ENCODE results near the gene ALPI. TPM values are rescaled to one million over a fixed set of nuclear protein-coding genes. Genes with fewer than 3 reads are reported as not detected.
A peak's percentile ranks its signal among the peaks of the same experiment; 100 is the strongest.
"Not testable (repeated sequence)": the region's sequence is repeated elsewhere in the genome, so short reads cannot be mapped to it uniquely, and the experiment has no call there.

Gene ALPI
- total RNA-seq (not detected), polyA plus RNA-seq (10 to 100 TPM in 1 of 2 donors, under 1 TPM in 1; 0.18 to 19.9 TPM)
- long read RNA-seq, donor 1: 0 reads
- long read RNA-seq, donor 2: 0 reads

DNA sequence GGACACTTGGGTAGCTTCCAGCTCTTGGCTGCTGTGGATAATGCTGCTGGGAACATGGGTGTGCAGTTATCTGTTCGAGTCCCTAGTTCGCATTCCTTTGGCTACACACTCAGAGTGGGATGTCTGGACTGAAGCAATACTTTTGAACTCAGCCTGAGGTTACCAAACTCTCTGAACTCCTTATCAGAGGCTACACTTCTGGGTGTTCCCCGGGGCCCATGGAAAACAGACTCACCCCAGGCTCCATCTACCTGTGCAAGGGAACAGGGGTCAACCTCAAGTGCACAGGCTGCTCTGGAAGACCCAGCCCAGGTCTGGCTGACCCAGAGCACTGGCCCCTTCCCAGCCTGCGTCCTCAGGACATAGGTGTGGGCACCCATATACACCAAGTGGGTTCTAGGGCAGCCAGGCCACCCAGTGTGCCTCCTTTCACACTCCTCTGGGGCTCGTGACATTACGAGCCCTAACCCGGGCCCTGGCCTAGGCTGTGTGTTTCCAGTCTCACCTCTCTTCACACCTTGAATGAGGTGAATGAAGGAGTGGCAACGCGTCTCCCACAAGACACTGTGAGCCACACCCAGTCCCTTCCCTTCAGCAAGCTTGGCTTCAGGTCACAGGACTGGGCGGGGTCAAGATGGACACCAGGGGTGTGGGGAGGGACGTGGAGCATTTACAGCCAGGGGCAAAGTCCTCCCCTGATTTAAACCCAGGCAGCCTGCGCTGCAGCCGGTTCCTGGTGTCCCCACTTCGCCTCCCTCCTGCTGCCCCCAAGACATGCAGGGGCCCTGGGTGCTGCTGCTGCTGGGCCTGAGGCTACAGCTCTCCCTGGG is at the start of gene ALPI:
ALPI (plus strand) TSS at position 728 of the 830 bp plus-strand sequence; CDS start at position 775, 47 bp downstream.
- Histone ChIP-seq H3K27me3 (ENCODE audit: control insufficient read depth in 1 of 2, insufficient read depth in 2 of 2, low read length in 1 of 2) (no peaks in the 10 kb centered on the region), H3K4me1 (ENCODE audit: control insufficient read depth in 1 of 2, insufficient read depth in 2 of 2, low read length in 2 of 2) (no peaks in the 10 kb centered on the region), H3K27ac (ENCODE audit: low read depth in 1 of 2, low read length in 2 of 2) (no peak within 1 kb of the TSS), H3K9me3 (ENCODE audit: control insufficient read depth, low read length) (no peaks in the 10 kb centered on the region), H3K36me3 (ENCODE audit: control insufficient read depth in 1 of 2, insufficient read depth in 2 of 2, low read length in 1 of 2) (no peaks in the 10 kb centered on the region), H3K4me3 (ENCODE audit: low read length in 2 of 2) (no peak within 1 kb of the TSS)
- WGBS, 2 donors: 83% methylated on average over 14 of the region's 14 CpGs
- no peak for ATAC-seq (ENCODE audit: low FRiP score)
- intact Hi-C loops (cut with DNase I): no loop called here
- DNase-seq: peak in 1 of 2 donors; percentile 45

DNA sequence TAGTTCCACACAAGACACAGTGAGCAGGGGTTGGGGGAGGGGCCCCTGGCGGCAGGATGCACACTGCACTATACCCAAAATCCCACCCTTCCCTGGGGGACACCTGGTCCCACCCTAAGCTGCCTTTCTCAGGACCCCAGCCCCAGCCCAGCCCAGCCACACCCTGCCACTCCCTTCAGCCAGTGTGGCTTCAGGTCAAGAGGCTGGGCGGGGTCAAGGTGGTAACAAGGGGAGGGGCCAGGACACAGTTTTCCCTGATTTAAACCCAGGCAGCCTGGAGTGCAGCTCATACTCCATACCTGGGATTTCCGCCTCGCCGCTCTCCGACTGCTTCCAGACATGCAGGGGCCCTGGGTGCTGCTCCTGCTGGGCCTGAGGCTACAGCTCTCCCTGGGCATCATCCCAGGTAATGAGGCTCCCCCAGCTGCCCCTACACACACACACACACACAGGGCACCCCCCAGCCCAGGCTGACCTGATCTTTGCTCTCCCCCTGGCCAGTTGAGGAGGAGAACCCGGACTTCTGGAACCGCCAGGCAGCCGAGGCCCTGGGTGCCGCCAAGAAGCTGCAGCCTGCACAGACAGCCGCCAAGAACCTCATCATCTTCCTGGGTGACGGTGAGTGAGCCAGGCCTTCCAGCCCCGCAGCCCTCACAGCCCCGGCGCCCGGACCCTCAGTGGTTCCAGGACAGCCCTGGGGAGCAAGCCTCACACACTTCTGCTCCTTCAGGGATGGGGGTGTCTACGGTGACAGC is 49.2 kb upstream of the ALPI start, which contains the start of gene ALPG:
ALPG (plus strand) TSS at position 289 of the 755 bp plus-strand sequence; CDS start at position 340, 51 bp downstream.
- ATAC-seq (ENCODE audit: low FRiP score) (no peak), DNase-seq (no peak)
- WGBS, 2 donors: 87 to 88% methylated on average over 17 of the region's 17 CpGs
- Histone ChIP-seq H3K27me3 (ENCODE audit: control insufficient read depth in 1 of 2, insufficient read depth in 2 of 2, low read length in 1 of 2) (no peaks in the 10 kb centered on the region), H3K4me1 (ENCODE audit: control insufficient read depth in 1 of 2, insufficient read depth in 2 of 2, low read length in 2 of 2) (no peaks in the 10 kb centered on the region), H3K9me3 (ENCODE audit: control insufficient read depth, low read length) (no peaks in the 10 kb centered on the region), H3K4me3 (ENCODE audit: low read length in 2 of 2) (no peak within 1 kb of the TSS), H3K36me3 (ENCODE audit: control insufficient read depth in 1 of 2, insufficient read depth in 2 of 2, low read length in 1 of 2) (no peaks in the 10 kb centered on the region), H3K27ac (ENCODE audit: low read depth in 1 of 2, low read length in 2 of 2) (no peak within 1 kb of the TSS)
- intact Hi-C loops (cut with DNase I): no loop called here

DNA sequence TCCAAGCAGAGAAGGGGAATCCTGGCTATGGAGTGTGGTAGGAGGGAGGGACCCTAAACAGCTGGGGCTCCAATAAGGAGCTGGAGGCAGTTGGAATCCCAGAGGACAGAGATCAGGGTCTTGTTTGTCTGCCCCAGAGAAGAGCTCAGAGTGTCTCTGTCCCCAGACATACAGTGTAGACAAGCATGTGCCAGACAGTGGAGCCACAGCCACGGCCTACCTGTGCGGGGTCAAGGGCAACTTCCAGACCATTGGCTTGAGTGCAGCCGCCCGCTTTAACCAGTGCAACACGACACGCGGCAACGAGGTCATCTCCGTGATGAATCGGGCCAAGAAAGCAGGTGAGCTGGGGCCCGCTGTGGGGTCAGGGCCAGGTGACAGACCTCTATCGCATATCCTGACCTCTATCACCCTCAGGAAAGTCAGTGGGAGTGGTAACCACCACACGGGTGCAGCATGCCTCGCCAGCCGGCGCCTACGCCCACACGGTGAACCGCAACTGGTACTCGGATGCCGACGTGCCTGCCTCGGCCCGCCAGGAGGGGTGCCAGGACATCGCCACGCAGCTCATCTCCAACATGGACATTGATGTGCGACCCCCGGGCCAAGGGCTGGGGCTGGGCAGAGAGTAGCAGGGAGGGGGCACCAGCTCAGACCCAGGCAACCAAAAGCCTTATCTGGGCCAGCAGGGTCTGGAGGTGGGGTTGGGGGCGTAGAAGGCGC is 48.4 kb upstream of the ALPI start:
- H3K4me3 ChIP-seq (ENCODE audit: low read length in 2 of 2); H3K9me3 ChIP-seq (ENCODE audit: control insufficient read depth, low read length); ATAC-seq (ENCODE audit: low FRiP score); H3K27ac ChIP-seq (ENCODE audit: low read depth in 1 of 2, low read length in 2 of 2); intact Hi-C loops (cut with DNase I); H3K27me3 ChIP-seq (ENCODE audit: control insufficient read depth in 1 of 2, insufficient read depth in 2 of 2, low read length in 1 of 2); H3K4me1 ChIP-seq (ENCODE audit: control insufficient read depth in 1 of 2, insufficient read depth in 2 of 2, low read length in 2 of 2); H3K36me3 ChIP-seq (ENCODE audit: control insufficient read depth in 1 of 2, insufficient read depth in 2 of 2, low read length in 1 of 2); DNase-seq: not testable (repeated sequence)
- 93 to 94% methylated on average over 27 to 30 of the region's 30 CpGs for WGBS, 2 donors

DNA sequence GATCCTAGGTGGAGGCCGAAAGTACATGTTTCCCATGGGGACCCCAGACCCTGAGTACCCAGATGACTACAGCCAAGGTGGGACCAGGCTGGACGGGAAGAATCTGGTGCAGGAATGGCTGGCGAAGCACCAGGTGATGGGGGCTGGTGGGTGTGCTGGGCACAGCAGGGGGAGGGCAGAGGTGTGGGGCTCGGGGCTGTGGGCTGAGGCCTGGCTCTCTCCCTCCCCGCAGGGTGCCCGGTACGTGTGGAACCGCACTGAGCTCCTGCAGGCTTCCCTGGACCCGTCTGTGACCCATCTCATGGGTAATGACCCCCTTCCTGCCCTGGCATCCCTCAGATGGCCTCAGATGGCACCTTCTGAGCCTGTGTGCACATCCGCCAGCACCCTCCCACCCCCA is 47.7 kb upstream of the ALPI start:
- ATAC-seq (ENCODE audit: low FRiP score); H3K9me3 ChIP-seq (ENCODE audit: control insufficient read depth, low read length); H3K27me3 ChIP-seq (ENCODE audit: control insufficient read depth in 1 of 2, insufficient read depth in 2 of 2, low read length in 1 of 2); H3K4me3 ChIP-seq (ENCODE audit: low read length in 2 of 2); intact Hi-C loops (cut with DNase I); H3K4me1 ChIP-seq (ENCODE audit: control insufficient read depth in 1 of 2, insufficient read depth in 2 of 2, low read length in 2 of 2); DNase-seq; H3K36me3 ChIP-seq (ENCODE audit: control insufficient read depth in 1 of 2, insufficient read depth in 2 of 2, low read length in 1 of 2); H3K27ac ChIP-seq (ENCODE audit: low read depth in 1 of 2, low read length in 2 of 2): not testable (repeated sequence)
- 88 to 91% methylated on average over 8 to 10 of the region's 10 CpGs for WGBS, 2 donors

DNA sequence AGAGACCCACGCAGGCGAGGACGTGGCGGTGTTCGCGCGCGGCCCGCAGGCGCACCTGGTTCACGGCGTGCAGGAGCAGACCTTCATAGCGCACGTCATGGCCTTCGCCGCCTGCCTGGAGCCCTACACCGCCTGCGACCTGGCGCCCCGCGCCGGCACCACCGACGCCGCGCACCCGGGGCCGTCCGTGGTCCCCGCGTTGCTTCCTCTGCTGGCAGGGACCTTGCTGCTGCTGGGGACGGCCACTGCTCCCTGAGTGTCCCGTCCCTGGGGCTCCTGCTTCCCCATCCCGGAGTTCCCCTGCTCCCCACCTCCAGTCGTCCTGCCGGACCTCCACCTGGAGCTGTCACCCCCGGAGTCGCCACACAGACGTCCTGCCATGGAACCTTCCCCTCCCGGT is 46.3 kb upstream of the ALPI start:
- H3K27ac ChIP-seq (ENCODE audit: low read depth in 1 of 2, low read length in 2 of 2); DNase-seq; H3K36me3 ChIP-seq (ENCODE audit: control insufficient read depth in 1 of 2, insufficient read depth in 2 of 2, low read length in 1 of 2); H3K4me3 ChIP-seq (ENCODE audit: low read length in 2 of 2); H3K27me3 ChIP-seq (ENCODE audit: control insufficient read depth in 1 of 2, insufficient read depth in 2 of 2, low read length in 1 of 2); H3K4me1 ChIP-seq (ENCODE audit: control insufficient read depth in 1 of 2, insufficient read depth in 2 of 2, low read length in 2 of 2); intact Hi-C loops (cut with DNase I); H3K9me3 ChIP-seq (ENCODE audit: control insufficient read depth, low read length): not testable (repeated sequence)
- peak; percentile 15 for ATAC-seq (ENCODE audit: low FRiP score)
- WGBS, 2 donors: 40 to 58% methylated on average over 34 to 40 of the region's 40 CpGs

DNA sequence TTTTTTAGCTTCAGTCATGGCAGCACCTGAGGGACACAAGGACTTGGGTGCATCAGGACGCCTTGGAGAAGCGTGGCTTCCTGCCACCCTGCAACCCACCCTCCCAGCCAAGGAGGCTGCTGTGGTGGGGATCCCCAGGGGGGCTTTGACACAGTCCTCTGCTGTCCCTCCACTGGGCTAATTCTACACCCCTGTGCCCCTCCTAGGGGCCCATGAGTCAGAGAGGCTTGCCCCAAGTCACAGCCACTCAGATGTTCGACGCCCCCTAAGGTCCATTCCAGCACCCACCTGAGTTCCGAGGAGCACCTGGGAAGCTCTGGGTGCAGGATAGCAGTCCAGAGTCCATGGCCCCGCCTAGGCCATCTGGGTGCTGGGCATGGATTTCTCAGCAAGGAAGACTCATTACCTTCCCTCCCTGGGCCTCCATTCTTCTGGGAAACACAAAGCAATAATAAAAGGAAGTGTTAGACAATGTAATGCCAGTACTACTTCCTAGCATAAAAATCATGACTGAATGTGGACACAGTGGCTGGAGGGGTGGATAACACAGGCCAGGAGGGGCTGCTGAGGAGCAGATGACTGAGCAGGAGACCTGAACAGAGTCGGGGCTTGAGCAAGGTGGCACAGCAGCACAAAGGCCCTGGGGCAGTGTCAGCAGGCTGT is 45.6 kb upstream of the ALPI start:
- H3K27ac ChIP-seq (ENCODE audit: low read depth in 1 of 2, low read length in 2 of 2): no peak overlapping the region
- ATAC-seq (ENCODE audit: low FRiP score) (no peak), DNase-seq (no peak)
- intact Hi-C loops (cut with DNase I): no loop called here
- no peaks in the 10 kb centered on the region for H3K4me1 ChIP-seq (ENCODE audit: control insufficient read depth in 1 of 2, insufficient read depth in 2 of 2, low read length in 2 of 2)
- WGBS, 2 donors: 81 to 89% methylated on average over 7 of the region's 7 CpGs
- H3K4me3 ChIP-seq (ENCODE audit: low read length in 2 of 2): no peak overlapping the region
- no peaks in the 10 kb centered on the region for H3K36me3 ChIP-seq (ENCODE audit: control insufficient read depth in 1 of 2, insufficient read depth in 2 of 2, low read length in 1 of 2)
- no peaks in the 10 kb centered on the region for H3K9me3 ChIP-seq (ENCODE audit: control insufficient read depth, low read length)
- no peaks in the 10 kb centered on the region for H3K27me3 ChIP-seq (ENCODE audit: control insufficient read depth in 1 of 2, insufficient read depth in 2 of 2, low read length in 1 of 2)

DNA sequence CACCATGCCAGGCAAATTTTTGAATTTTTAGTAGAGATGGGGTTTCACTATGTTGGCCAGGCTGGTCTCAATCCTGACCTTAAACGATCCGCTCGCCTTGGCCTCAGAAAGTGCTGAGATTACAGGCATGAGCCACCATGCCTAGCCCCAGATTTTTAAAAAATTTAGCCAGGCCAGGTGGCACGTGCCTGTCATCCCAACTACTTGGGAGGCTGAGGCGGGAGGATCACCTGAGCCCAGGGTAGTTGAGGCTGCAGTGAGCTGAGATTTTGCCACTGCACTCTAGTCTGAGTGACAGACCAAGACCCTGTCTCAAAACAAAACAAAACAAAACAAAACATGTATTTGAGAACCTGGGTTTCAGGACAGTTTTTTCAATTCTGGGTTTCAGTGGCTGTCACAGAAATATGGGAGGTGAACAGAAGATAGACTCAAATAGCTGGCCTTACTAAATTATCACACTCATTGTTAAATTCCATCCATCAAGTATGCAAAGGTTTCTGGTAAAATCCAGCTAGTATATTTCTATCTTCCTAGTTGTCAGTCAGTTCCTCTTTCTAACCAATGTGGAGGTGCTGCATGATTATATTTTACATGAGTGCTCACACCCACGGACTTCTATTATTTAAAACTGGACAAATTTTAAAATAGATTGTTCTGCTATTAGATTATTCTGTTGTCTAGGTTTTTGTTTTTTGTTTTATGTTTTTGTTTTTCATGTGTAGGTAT is 43.9 kb upstream of the ALPI start:
- Histone ChIP-seq H3K4me3 (ENCODE audit: low read length in 2 of 2) (no peak overlapping the region), H3K9me3 (ENCODE audit: control insufficient read depth, low read length) (no peaks in the 10 kb centered on the region), H3K36me3 (ENCODE audit: control insufficient read depth in 1 of 2, insufficient read depth in 2 of 2, low read length in 1 of 2) (no peaks in the 10 kb centered on the region), H3K4me1 (ENCODE audit: control insufficient read depth in 1 of 2, insufficient read depth in 2 of 2, low read length in 2 of 2) (no peaks in the 10 kb centered on the region), H3K27ac (ENCODE audit: low read depth in 1 of 2, low read length in 2 of 2) (no peak overlapping the region), H3K27me3 (ENCODE audit: control insufficient read depth in 1 of 2, insufficient read depth in 2 of 2, low read length in 1 of 2) (no peaks in the 10 kb centered on the region)
- intact Hi-C loops (cut with DNase I): no loop called here
- no peak for DNase-seq
- no peak for ATAC-seq (ENCODE audit: low FRiP score)
- 87% methylated on average over 6 of the region's 6 CpGs for WGBS, 2 donors

DNA sequence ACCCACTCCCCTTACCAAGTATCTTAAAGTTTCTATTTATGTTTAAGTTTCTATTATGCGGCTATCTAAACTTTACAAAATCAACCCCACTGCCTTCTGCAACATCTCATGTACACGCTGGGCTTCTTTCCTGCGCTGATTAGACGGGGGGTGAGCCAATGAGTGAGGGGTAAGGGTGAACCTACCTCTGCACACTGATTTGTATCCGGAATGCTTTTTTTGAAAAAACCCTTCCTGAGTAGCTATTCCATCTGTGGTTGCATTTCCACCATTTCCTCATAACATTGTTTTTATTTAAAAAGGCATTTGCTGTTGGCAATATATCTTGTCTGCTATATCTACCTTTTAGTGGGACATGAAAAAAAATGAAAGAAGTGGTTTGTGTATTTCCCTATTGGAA is 43.0 kb upstream of the ALPI start:
- Histone ChIP-seq H3K27me3 (ENCODE audit: control insufficient read depth in 1 of 2, insufficient read depth in 2 of 2, low read length in 1 of 2) (no peaks in the 10 kb centered on the region), H3K9me3 (ENCODE audit: control insufficient read depth, low read length) (no peaks in the 10 kb centered on the region), H3K4me3 (ENCODE audit: low read length in 2 of 2) (no peak overlapping the region), H3K4me1 (ENCODE audit: control insufficient read depth in 1 of 2, insufficient read depth in 2 of 2, low read length in 2 of 2) (no peaks in the 10 kb centered on the region), H3K36me3 (ENCODE audit: control insufficient read depth in 1 of 2, insufficient read depth in 2 of 2, low read length in 1 of 2) (no peaks in the 10 kb centered on the region), H3K27ac (ENCODE audit: low read depth in 1 of 2, low read length in 2 of 2) (no peak overlapping the region)
- ATAC-seq (ENCODE audit: low FRiP score) (no peak), DNase-seq (no peak)
- intact Hi-C loops (cut with DNase I): no loop called here
- WGBS, 2 donors: 66 to 67% methylated on average over 5 of the region's 5 CpGs

All from aorta (tissue), 5 donors.